Nephron progenitor cell (in vitro differentiated cells): ENCODE measurements around the gene NAP1L1.

Experiments
- DNase-seq: peaks from one replicate; pipeline ENCODE4 v3.0.0; 2021
- H3K27ac Mint-ChIP-seq: 2 replicates; pipeline ENCODE4 v1.8.0; 2021; ENCODE audit warnings: mild to moderate bottlenecking, moderate library complexity, mixed read lengths
- H3K27me3 Mint-ChIP-seq: 2 replicates; pipeline ENCODE4 v1.8.0; 2021; ENCODE audit warnings: mild to moderate bottlenecking, low read depth, mixed read lengths; ENCODE audit not compliant: poor library complexity
- H3K36me3 Mint-ChIP-seq: 2 replicates; pipeline ENCODE4 v1.8.0; 2021; ENCODE audit warnings: low read depth, mixed read lengths
- H3K4me1 Mint-ChIP-seq: 2 replicates; pipeline ENCODE4 v1.8.0; 2021; ENCODE audit warnings: mixed read lengths
- H3K4me3 Mint-ChIP-seq: 2 replicates; pipeline ENCODE4 v1.8.0; 2021; ENCODE audit warnings: mild to moderate bottlenecking, moderate library complexity, mixed read lengths
- H3K9me3 Mint-ChIP-seq: 2 replicates; pipeline ENCODE4 v1.8.0; 2021; ENCODE audit warnings: mild to moderate bottlenecking, moderate library complexity, mixed read lengths
- CTCF ChIP-seq: fragments of 200-600 bp; sonication (generic); IDR thresholded peaks from 2 replicates; pipeline ENCODE4 v1.5.0; 2021; ENCODE audit warnings: antibody characterized with exemption

Gene NAP1L1

GRCh38 chr12:76042147-76042546 lies 42.3 kb downstream of the NAP1L1 start:
- no peak for DNase-seq
- peaks cover 31% of the 10 kb centered on the region for H3K36me3 Mint-ChIP-seq
- H3K4me1 Mint-ChIP-seq = peaks cover 7% of the 10 kb centered on the region
- no peak for TF ChIP-seq CTCF
- H3K27ac Mint-ChIP-seq = peak overlapping the region; percentile 36
- H3K4me3 Mint-ChIP-seq = no peak overlapping the region
- H3K9me3 Mint-ChIP-seq = no peaks in the 10 kb centered on the region
- H3K27me3 Mint-ChIP-seq = no peaks in the 10 kb centered on the region

GRCh38 chr12:76041406-76041805 lies 43.1 kb downstream of the NAP1L1 start:
- Mint-ChIP-seq H3K9me3 (no peaks in the 10 kb centered on the region), H3K4me3 (no peak overlapping the region), H3K27me3 (no peaks in the 10 kb centered on the region), H3K27ac (no peak overlapping the region), H3K4me1 (peaks cover 9% of the 10 kb centered on the region), H3K36me3 (peaks cover 23% of the 10 kb centered on the region)
- no peak for DNase-seq
- TF ChIP-seq CTCF = no peak

GRCh38 chr12:76040461-76040860 lies 44.0 kb downstream of the NAP1L1 start:
- no peak overlapping the region for H3K4me3 Mint-ChIP-seq
- no peaks in the 10 kb centered on the region for H3K27me3 Mint-ChIP-seq
- peaks cover 15% of the 10 kb centered on the region for H3K4me1 Mint-ChIP-seq
- H3K27ac Mint-ChIP-seq = peak overlapping the region; percentile 89
- H3K36me3 Mint-ChIP-seq = peaks cover 16% of the 10 kb centered on the region
- TF ChIP-seq CTCF = no peak
- DNase-seq = no peak
- no peaks in the 10 kb centered on the region for H3K9me3 Mint-ChIP-seq

- no peaks in the 10 kb centered on the region for H3K9me3 Mint-ChIP-seq
- H3K36me3 Mint-ChIP-seq = peaks cover 2% of the 10 kb centered on the region
- no peak for TF ChIP-seq CTCF
- no peak overlapping the region for H3K27ac Mint-ChIP-seq
- no peak overlapping the region for H3K4me3 Mint-ChIP-seq
- no peaks in the 10 kb centered on the region for H3K27me3 Mint-ChIP-seq
- no peak for DNase-seq
- H3K4me1 Mint-ChIP-seq = peaks cover 33% of the 10 kb centered on the region
Measured at GRCh38 chr12:76038176-76038575, 46.3 kb downstream of the NAP1L1 start.

GRCh38 chr12:76037130-76038103 lies 47.1 kb downstream of the NAP1L1 start:
- no peaks in the 10 kb centered on the region for H3K9me3 Mint-ChIP-seq
- peak overlapping the region; percentile 2 for H3K27ac Mint-ChIP-seq
- H3K4me1 Mint-ChIP-seq = peaks cover 40% of the 10 kb centered on the region
- H3K27me3 Mint-ChIP-seq = no peaks in the 10 kb centered on the region
- peak; percentile 81 for TF ChIP-seq CTCF
- DNase-seq = peak; percentile 30
- no peak overlapping the region for H3K4me3 Mint-ChIP-seq
- no peaks in the 10 kb centered on the region for H3K36me3 Mint-ChIP-seq

GRCh38 chr12:76035045-76035444 lies 49.4 kb downstream of the NAP1L1 start:
- no peak for DNase-seq
- H3K4me3 Mint-ChIP-seq = peak overlapping the region; percentile 37
- peaks cover 8% of the 10 kb centered on the region for H3K36me3 Mint-ChIP-seq
- peaks cover 41% of the 10 kb centered on the region for H3K4me1 Mint-ChIP-seq
- H3K27me3 Mint-ChIP-seq = no peaks in the 10 kb centered on the region
- TF ChIP-seq CTCF = no peak
- H3K9me3 Mint-ChIP-seq = no peaks in the 10 kb centered on the region
- peak overlapping the region; percentile 14 for H3K27ac Mint-ChIP-seq
